ENCODE data around the gene FAM47C. TPM values are rescaled to one million over a fixed set of nuclear protein-coding genes. Genes with fewer than 3 reads are reported as not detected.
"Not testable (repeated sequence)": the region's sequence is repeated elsewhere in the genome, so short reads cannot be mapped to it uniquely, and the experiment has no call there.

FAM47C gene
- total RNA-seq, 1 experiment from 2014 or later: not detected

DNA sequence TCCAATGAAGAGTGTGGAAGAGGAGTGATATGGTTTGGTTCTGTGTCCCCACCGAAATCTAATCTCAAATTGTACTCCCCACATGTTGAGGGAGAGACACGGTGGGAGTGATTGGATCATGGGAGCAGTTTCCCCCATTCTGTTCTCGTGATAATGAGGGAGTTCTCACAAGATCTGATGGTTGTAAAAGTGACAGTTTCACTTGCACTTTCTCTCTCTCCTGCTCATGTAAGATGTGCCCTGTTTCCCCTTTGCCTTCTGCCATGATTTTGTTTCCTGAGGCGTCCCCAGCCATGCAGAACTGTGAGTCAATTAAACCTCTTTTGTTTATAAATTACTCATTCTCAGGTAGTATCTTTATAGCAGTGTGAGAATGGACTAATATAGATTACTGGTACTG is 39.6 kb downstream of the FAM47C start:
- ChIA-PET CTCF (no interaction called here), POLR2A (ENCODE audit: low non-redundant PET) (no interaction called here)
- no TSS peak for BruUV-seq (replicated peaks)
- intact Hi-C loops (cut with micrococcal nuclease; ENCODE audit: unreplicated experiment): no loop called here
- TF ChIP-seq, protein P1, sequence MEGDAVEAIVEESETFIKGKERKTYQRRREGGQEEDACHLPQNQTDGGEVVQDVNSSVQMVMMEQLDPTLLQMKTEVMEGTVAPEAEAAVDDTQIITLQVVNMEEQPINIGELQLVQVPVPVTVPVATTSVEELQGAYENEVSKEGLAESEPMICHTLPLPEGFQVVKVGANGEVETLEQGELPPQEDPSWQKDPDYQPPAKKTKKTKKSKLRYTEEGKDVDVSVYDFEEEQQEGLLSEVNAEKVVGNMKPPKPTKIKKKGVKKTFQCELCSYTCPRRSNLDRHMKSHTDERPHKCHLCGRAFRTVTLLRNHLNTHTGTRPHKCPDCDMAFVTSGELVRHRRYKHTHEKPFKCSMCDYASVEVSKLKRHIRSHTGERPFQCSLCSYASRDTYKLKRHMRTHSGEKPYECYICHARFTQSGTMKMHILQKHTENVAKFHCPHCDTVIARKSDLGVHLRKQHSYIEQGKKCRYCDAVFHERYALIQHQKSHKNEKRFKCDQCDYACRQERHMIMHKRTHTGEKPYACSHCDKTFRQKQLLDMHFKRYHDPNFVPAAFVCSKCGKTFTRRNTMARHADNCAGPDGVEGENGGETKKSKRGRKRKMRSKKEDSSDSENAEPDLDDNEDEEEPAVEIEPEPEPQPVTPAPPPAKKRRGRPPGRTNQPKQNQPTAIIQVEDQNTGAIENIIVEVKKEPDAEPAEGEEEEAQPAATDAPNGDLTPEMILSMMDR (conservative IDR thresholded peaks at IDR 0.05; ENCODE audit: low read depth, low read length): no peak
- TF ChIP-seq EZH2 (IDR thresholded peaks at IDR 0.05; ENCODE audit: borderline replicate concordance, low read depth, low read length, poor library complexity, severe bottlenecking): no peak
- Histone ChIP-seq H3K36me3 (ENCODE audit: insufficient read depth, low read length, poor library complexity, severe bottlenecking) (no peaks in the 10 kb centered on the region), H3K4me1 (ENCODE audit: insufficient read depth, low read length, poor library complexity, severe bottlenecking) (no peaks in the 10 kb centered on the region), H3K4me3 (ENCODE audit: low read depth, low read length, poor library complexity, severe bottlenecking) (no peak overlapping the region), H3K27me3 (replicated peaks; ENCODE audit: insufficient read depth, low read depth, low read length, poor library complexity) (no peaks in the 10 kb centered on the region), H3K9me3 (ENCODE audit: low read depth, low read length, poor library complexity, severe bottlenecking) (no peaks in the 10 kb centered on the region), H3K27ac (ENCODE audit: low read depth, low read length, poor library complexity, severe bottlenecking) (no peak overlapping the region)
- DNase-seq (ENCODE audit: low spot score): no peak

DNA sequence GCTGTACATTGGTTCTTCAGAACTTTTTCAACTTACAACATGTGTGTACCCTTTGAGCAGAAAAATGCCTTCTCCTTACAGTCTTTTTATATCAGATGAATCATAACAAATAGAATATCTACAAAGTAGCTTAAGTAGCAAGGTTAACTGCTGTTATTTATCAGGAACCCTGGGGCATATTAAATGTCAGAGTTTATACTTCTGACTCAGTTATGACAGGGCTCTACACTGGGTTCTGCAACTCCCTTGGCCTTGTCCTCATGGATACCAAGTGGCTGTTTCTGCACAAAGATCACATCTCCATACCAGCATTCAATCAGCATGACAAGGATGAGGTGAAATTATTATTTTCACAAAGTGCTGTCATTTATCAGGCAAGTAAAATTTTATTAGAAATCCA is 49.4 kb downstream of the FAM47C start:
- H3K4me3 ChIP-seq (ENCODE audit: low read depth, low read length, poor library complexity, severe bottlenecking); CTCF ChIA-PET; DNase-seq (ENCODE audit: low spot score); POLR2A ChIA-PET (ENCODE audit: low non-redundant PET); H3K27me3 ChIP-seq (replicated peaks; ENCODE audit: insufficient read depth, low read depth, low read length, poor library complexity); intact Hi-C loops (cut with micrococcal nuclease; ENCODE audit: unreplicated experiment); H3K27ac ChIP-seq (ENCODE audit: low read depth, low read length, poor library complexity, severe bottlenecking); BruUV-seq (replicated peaks); H3K4me1 ChIP-seq (ENCODE audit: insufficient read depth, low read length, poor library complexity, severe bottlenecking); H3K36me3 ChIP-seq (ENCODE audit: insufficient read depth, low read length, poor library complexity, severe bottlenecking); H3K9me3 ChIP-seq (ENCODE audit: low read depth, low read length, poor library complexity, severe bottlenecking): not testable (repeated sequence)

DNA sequence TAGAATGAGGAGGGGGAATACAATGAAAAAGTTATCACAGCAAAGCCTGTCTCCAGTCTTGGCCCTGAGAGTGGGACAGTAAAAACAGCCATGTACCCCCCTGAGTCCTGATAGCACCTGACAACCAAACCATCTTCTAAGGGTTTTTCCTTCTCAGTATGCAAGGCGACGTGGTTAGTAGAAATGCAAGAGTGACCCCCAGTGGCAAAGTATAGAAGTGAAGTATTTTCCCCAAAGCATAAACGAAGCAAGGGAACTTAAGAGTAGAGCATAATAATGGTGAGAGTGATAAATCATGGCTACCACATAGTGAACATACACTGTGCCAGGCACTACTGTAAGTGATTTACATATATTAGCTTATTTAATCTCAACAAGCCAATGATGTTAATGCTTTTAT is 52.8 kb downstream of the FAM47C start:
- TF ChIP-seq, protein P1 (conservative IDR thresholded peaks at IDR 0.05; ENCODE audit: low read depth, low read length): peak; percentile 72
- no peak for TF ChIP-seq EZH2 (IDR thresholded peaks at IDR 0.05; ENCODE audit: borderline replicate concordance, low read depth, low read length, poor library complexity, severe bottlenecking)
- DNase-seq (ENCODE audit: low spot score): peak; percentile 73
- no TSS peak for BruUV-seq (replicated peaks)
- no peak overlapping the region for H3K4me3 ChIP-seq (ENCODE audit: low read depth, low read length, poor library complexity, severe bottlenecking)
- H3K9me3 ChIP-seq (ENCODE audit: low read depth, low read length, poor library complexity, severe bottlenecking): no peaks in the 10 kb centered on the region
- H3K27me3 ChIP-seq (replicated peaks; ENCODE audit: insufficient read depth, low read depth, low read length, poor library complexity): no peaks in the 10 kb centered on the region
- H3K36me3 ChIP-seq (ENCODE audit: insufficient read depth, low read length, poor library complexity, severe bottlenecking): no peaks in the 10 kb centered on the region
- H3K27ac ChIP-seq (ENCODE audit: low read depth, low read length, poor library complexity, severe bottlenecking): no peak overlapping the region
- H3K4me1 ChIP-seq (ENCODE audit: insufficient read depth, low read length, poor library complexity, severe bottlenecking): no peaks in the 10 kb centered on the region
- POLR2A ChIA-PET (ENCODE audit: low non-redundant PET): no interaction called here
- CTCF ChIA-PET: no interaction called here
- intact Hi-C loops (cut with micrococcal nuclease; ENCODE audit: unreplicated experiment): loop anchor here (5.0 kb wide), 1 partner anchor 579 kb away; no protein-coding TSS in a partner anchor

All from A673 (cell line).